Breast epithelium (tissue), 3 donors: ENCODE data around the gene MCTP2.

Source experiments
- CTCF ChIP-seq, 3 donors: fragments of 450-650 bp; IDR thresholded peaks; one replicate each; pipeline ENCODE4 v1.5.1; 2016 to 2017; ENCODE audit warnings: antibody characterized with exemption in 3 of 3, mild to moderate bottlenecking in 3 of 3, moderate library complexity in 3 of 3
- POLR2A ChIP-seq: fragments of 450-650 bp; IDR thresholded peaks from one replicate; pipeline ENCODE4 v1.6.1; 2016; ENCODE audit warnings: antibody characterized with exemption, mild to moderate bottlenecking, moderate library complexity

DNA sequence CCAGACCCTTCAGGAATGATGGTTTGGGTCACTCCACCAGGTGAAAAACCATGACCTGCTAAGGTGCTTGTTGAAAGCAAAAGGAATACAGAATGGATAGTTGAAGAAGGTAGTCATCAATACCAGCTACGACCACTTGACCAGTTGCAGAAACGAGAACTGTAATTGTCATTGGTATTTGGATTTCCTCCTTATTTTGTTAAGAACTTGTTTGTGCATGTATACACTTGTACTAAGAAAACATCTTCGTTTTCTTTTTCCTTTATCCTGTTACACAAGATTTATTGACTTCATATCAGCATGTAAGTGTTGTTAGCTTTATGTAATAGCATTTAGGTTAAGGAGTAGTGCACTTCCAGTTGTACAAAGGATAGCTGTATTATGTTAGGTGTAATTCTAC, 261.8 kb downstream of the MCTP2 start:
- TF ChIP-seq CTCF (IDR thresholded peaks at IDR 0.05) (no peak), POLR2A (no peak)
